PC-3 (cell line): Measurements from ENCODE around the gene FYN. TPM values are rescaled to one million over a fixed set of nuclear protein-coding genes. Genes with fewer than 3 reads are reported as not detected.

ENCODE experiments used
- ATAC-seq: fragments of 200-7000 bp; cut with Tn5 transposase; 2 replicates; pipeline ENCODE4 v1.9.1; 2020; ENCODE audit warnings: mild to moderate bottlenecking, moderate library complexity
- BruUV-seq: library from RNA; stranded (reverse); fragments of 400-500 nt; replicated peaks from 2 replicates; lab custom pipeline; 2021; lab: Mats Ljungman, UMichigan
- CTCF ChIA-PET: fragments of 300-600 bp; sonication (Branson Sonifier 250); formaldehyde crosslinking; loops from one replicate; lab custom pipeline; 2022; ENCODE audit warnings: antibody characterized with exemption; lab: Charles Lee
- POLR2A ChIA-PET: fragments of 300-600 bp; sonication (Branson Sonifier 250); formaldehyde crosslinking; loops from one replicate; lab custom pipeline; 2022; ENCODE audit warnings: antibody characterized with exemption; ENCODE audit not compliant: unreplicated experiment; lab: Charles Lee
- DNase-seq: peaks from one replicate; pipeline ENCODE4 v3.0.0-alpha.2; 2015
- H2AFZ ChIP-seq: fragments of 300-600 bp; sonication (generic); 2 replicates; pipeline ENCODE4 v1.6.0; 2016; ENCODE audit warnings: antibody characterized with exemption, low read length
- H3F3A ChIP-seq: fragments of 300-600 bp; sonication (generic); one replicate; pipeline ENCODE4 v1.6.0; 2017; ENCODE audit warnings: antibody characterized with exemption, low read length, control low read depth, mild to moderate bottlenecking; ENCODE audit not compliant: unreplicated experiment
- H3K27ac ChIP-seq: fragments of 300-600 bp; sonication (generic); 2 replicates; pipeline ENCODE4 v1.5.1; 2016; ENCODE audit warnings: mild to moderate bottlenecking, low read length
- H3K27me3 ChIP-seq: fragments of 300-600 bp; sonication (generic); 2 replicates; pipeline ENCODE4 v1.6.1; 2016; ENCODE audit warnings: low read length, mixed read lengths
- H3K36me3 ChIP-seq: fragments of 300-600 bp; sonication (generic); 2 replicates; pipeline ENCODE4 v1.6.1; 2016; ENCODE audit warnings: low read depth, mixed run types, low read length, mixed read lengths
- H3K4me1 ChIP-seq: fragments of 300-600 bp; sonication (generic); 2 replicates; pipeline ENCODE4 v1.5.1; 2016; ENCODE audit warnings: low read length; ENCODE audit not compliant: insufficient read depth
- H3K4me2 ChIP-seq: fragments of 300-600 bp; sonication (generic); 2 replicates; pipeline ENCODE4 v1.6.0; 2016; ENCODE audit warnings: low read length
- H3K4me3 ChIP-seq: fragments of 300-600 bp; sonication (generic); 2 replicates; pipeline ENCODE4 v1.5.1; 2016; ENCODE audit warnings: mild to moderate bottlenecking, low read length, mixed read lengths
- H3K79me2 ChIP-seq: fragments of 300-600 bp; sonication (generic); 2 replicates; pipeline ENCODE4 v1.6.1; 2017; ENCODE audit warnings: low read length, mixed read lengths
- H3K9ac ChIP-seq: fragments of 300-600 bp; sonication (generic); 2 replicates; pipeline ENCODE4 v1.6.0; 2016; ENCODE audit warnings: mild to moderate bottlenecking, low read length
- H3K9me2 ChIP-seq: fragments of 300-600 bp; sonication (generic); replicated peaks from 2 replicates; pipeline ENCODE4 v1.6.1; 2016; ENCODE audit warnings: mixed run types, low read length, mixed read lengths
- H3K9me3 ChIP-seq: fragments of 300-600 bp; sonication (generic); 2 replicates; pipeline ENCODE4 v1.6.1; 2016; ENCODE audit warnings: low read length, mixed read lengths
- H4K20me1 ChIP-seq: fragments of 300-600 bp; sonication (generic); 2 replicates; pipeline ENCODE4 v1.6.1; 2016; ENCODE audit warnings: low read length, mixed read lengths
- EZH2 ChIP-seq: fragments of 300-600 bp; sonication (generic); IDR thresholded peaks from one replicate; pipeline ENCODE4 v1.6.1; 2017; ENCODE audit warnings: antibody characterized with exemption, mild to moderate bottlenecking, low read length; ENCODE audit not compliant: unreplicated experiment
- EZH2phosphoT487 ChIP-seq: fragments of 300-600 bp; sonication (generic); IDR thresholded peaks from 2 replicates; pipeline ENCODE4 v1.6.1; 2018; ENCODE audit warnings: mild to moderate bottlenecking, antibody characterized with exemption, low read length, borderline replicate concordance
- intact Hi-C: fragments of 100-400 bp; cut with micrococcal nuclease; formaldehyde crosslinking; loops from 2 replicates; pipeline ENCODE4 v1.9.0; 2023
- total RNA-seq: library from RNA; depleted of rRNA; stranded (reverse); fragments of >200 nt; gene quantifications from 2 replicates; pipeline ENCODE4 v1.2.3, GENCODE V29; 2014
- TF ChIP-seq, protein P1 (sequence below): fragments of 300-600 bp; sonication (generic); conservative IDR thresholded peaks from 2 replicates; pipeline ENCODE4 v1.5.1; 2017; ENCODE audit warnings: antibody characterized with exemption, low read depth, mild to moderate bottlenecking, low read length

Gene FYN
- total RNA-seq, 1 experiment from 2014 or later, result 27.6 TPM

DNA sequence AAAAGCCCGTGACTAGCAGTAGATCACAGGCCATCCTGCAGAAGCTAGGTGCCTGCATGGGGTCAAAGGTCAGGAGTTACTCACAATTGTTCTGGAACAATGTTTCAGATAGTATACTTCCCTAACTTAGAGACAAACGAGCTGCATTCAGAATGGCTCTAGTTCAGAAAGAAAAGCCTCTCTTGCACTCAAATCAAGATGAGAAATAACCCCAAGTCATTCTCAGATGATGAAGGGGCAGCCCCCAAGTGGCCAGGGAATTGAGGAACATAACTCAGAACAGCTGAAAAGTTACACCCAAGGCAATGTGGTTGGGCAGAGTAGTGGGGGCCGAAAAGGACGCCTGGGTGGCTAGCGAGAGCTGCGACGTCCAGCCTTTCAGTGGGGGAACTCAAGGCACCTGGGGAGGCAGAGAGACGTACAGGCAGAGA is 27.8 kb downstream of the FYN start:
- H3K79me2 ChIP-seq, result 0 out of 2 replicates have a peak, but pooled peaks cover 4% of the 10 kb centered on the region
- POLR2A ChIA-PET, result interaction anchor here (0.6 kb wide), 1 partner anchor 67 kb away, joined by 4 read pairs; no protein-coding TSS in a partner anchor

DNA sequence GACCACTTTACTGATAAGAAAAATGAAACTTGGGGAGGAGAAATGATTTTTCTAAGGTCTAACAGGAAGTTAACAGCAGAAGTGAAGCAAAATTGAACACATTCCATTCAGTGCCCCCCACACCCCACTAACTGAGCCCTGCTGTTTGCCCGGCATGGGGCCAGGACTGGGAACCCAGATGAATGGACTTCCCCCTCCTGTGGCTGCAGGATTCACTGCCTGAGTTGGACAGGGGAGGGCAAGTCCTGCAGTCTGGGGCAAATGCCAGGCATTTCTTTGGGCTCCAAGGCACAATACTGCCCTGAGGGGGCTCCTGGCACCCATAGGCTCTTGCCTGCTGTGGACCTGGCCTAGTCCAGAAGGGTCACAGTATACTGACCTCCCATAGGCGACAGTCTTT is 28.3 kb downstream of the FYN start:
- Histone ChIP-seq H3K9ac (no peak overlapping the region), H3K79me2 (0 out of 2 replicates have a peak, but pooled peaks cover 4% of the 10 kb centered on the region), H3K9me2 (no peaks in the 10 kb centered on the region), H3K4me1 (peaks cover 8% of the 10 kb centered on the region), H3K4me2 (no peak overlapping the region), H3K9me3 (no peaks in the 10 kb centered on the region), H3K4me3 (no peak overlapping the region), H2AFZ (no peak overlapping the region), H3F3A (no peaks in the 10 kb centered on the region), H3K27me3 (no peaks in the 10 kb centered on the region), H4K20me1 (no peaks in the 10 kb centered on the region), H3K27ac (no peak overlapping the region), H3K36me3 (no peaks in the 10 kb centered on the region)
- POLR2A ChIA-PET, result interaction anchor here (0.6 kb wide), 1 partner anchor 67 kb away, joined by 4 read pairs; no protein-coding TSS in a partner anchor
- TF ChIP-seq EZH2phosphoT487, result no peak
- TF ChIP-seq, protein P1, sequence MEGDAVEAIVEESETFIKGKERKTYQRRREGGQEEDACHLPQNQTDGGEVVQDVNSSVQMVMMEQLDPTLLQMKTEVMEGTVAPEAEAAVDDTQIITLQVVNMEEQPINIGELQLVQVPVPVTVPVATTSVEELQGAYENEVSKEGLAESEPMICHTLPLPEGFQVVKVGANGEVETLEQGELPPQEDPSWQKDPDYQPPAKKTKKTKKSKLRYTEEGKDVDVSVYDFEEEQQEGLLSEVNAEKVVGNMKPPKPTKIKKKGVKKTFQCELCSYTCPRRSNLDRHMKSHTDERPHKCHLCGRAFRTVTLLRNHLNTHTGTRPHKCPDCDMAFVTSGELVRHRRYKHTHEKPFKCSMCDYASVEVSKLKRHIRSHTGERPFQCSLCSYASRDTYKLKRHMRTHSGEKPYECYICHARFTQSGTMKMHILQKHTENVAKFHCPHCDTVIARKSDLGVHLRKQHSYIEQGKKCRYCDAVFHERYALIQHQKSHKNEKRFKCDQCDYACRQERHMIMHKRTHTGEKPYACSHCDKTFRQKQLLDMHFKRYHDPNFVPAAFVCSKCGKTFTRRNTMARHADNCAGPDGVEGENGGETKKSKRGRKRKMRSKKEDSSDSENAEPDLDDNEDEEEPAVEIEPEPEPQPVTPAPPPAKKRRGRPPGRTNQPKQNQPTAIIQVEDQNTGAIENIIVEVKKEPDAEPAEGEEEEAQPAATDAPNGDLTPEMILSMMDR, result no peak
- no peak for TF ChIP-seq EZH2
- DNase-seq, result no peak
- intact Hi-C loops, result no loop called here
- CTCF ChIA-PET, result no interaction called here
- no peak for ATAC-seq
- BruUV-seq, result no TSS peak

More for the DNA sequence above, 27.8 kb downstream of the FYN start:
- Histone ChIP-seq H4K20me1 (no peaks in the 10 kb centered on the region), H3K27ac (no peak overlapping the region), H3K36me3 (no peaks in the 10 kb centered on the region), H3K4me2 (no peak overlapping the region), H2AFZ (no peak overlapping the region), H3K9me3 (no peaks in the 10 kb centered on the region), H3K27me3 (no peaks in the 10 kb centered on the region), H3K4me3 (no peak overlapping the region), H3F3A (no peaks in the 10 kb centered on the region), H3K4me1 (peaks cover 8% of the 10 kb centered on the region), H3K9me2 (no peaks in the 10 kb centered on the region), H3K9ac (no peak overlapping the region)
- CTCF ChIA-PET, result no interaction called here
- ATAC-seq (no peak), DNase-seq (no peak)
- intact Hi-C loops, result no loop called here
- TF ChIP-seq EZH2, result no peak
- TF ChIP-seq, protein P1, result no peak
- no peak for TF ChIP-seq EZH2phosphoT487
- no TSS peak for BruUV-seq

DNA sequence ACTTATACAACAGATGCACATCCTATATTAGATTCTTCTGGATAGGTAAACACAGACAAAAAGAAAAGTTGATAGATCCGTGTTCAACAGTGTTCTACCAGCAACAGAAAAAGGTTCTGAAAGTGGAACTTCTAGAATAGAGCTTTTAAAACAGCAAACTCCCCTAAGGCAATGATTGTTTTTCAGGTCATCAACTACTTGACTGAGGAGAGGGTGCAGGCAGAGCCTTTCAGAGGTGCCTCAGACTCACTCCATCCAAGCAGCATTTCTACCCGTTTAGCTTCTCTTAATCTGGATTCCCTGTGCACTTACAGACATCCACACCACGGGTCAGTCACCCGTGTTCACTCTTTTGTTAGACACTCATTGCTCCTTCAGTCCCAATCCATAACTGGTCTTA is 28.9 kb downstream of the FYN start:
- H3F3A ChIP-seq, result no peaks in the 10 kb centered on the region
- no peak overlapping the region for H3K4me2 ChIP-seq
- H3K9me2 ChIP-seq, result no peaks in the 10 kb centered on the region
- H3K36me3 ChIP-seq, result no peaks in the 10 kb centered on the region
- no peaks in the 10 kb centered on the region for H3K9me3 ChIP-seq
- no peak overlapping the region for H3K27ac ChIP-seq
- DNase-seq, result no peak
- POLR2A ChIA-PET, result no interaction called here
- H2AFZ ChIP-seq, result no peak overlapping the region
- TF ChIP-seq EZH2phosphoT487 (no peak), EZH2 (no peak)
- TF ChIP-seq, protein P1, result no peak
- no peak overlapping the region for H3K4me3 ChIP-seq
- H4K20me1 ChIP-seq, result no peaks in the 10 kb centered on the region
- intact Hi-C loops, result no loop called here
- H3K9ac ChIP-seq, result no peak overlapping the region
- H3K27me3 ChIP-seq, result no peaks in the 10 kb centered on the region
- CTCF ChIA-PET, result no interaction called here
- 0 out of 2 replicates have a peak, but pooled peaks cover 4% of the 10 kb centered on the region for H3K79me2 ChIP-seq
- ATAC-seq, result no peak
- no TSS peak for BruUV-seq
- H3K4me1 ChIP-seq, result peaks cover 8% of the 10 kb centered on the region
